ENCODE data around the gene PMFBP1. TPM values are rescaled to one million over a fixed set of nuclear protein-coding genes. Genes with fewer than 3 reads are reported as not detected.

PMFBP1 gene
- total RNA-seq, 4 donors from 2014 or later = not detected

- in situ Hi-C loops (cut with MboI; ENCODE audit: low sequenced_read_pairs in 4 of 4) (no loop called here), intact Hi-C loops (cut with DNase I; ENCODE audit: low total_unique reads) (no loop called here)
- DNase-seq = no peak
- Histone ChIP-seq H3K4me3 (no peak overlapping the region), H3K9me3 (no peaks in the 10 kb centered on the region), H3K4me1 (no peaks in the 10 kb centered on the region), H3K27ac (no peak overlapping the region), H3K36me3 (no peaks in the 10 kb centered on the region), H3K27me3 (no peaks in the 10 kb centered on the region)
- TF ChIP-seq CTCF (IDR thresholded peaks at IDR 0.05 in 4 of 5, conservative IDR thresholded peaks at IDR 0.05 in 1 of 5) = no peak
- no peak for TF ChIP-seq POLR2A (IDR thresholded peaks at IDR 0.05)
- no peak for ATAC-seq
Observed at GRCh38 chr16:72179204-72179970, 7.4 kb upstream of the PMFBP1 start.

- ATAC-seq = no peak
- H3K4me3 ChIP-seq = no peak overlapping the region
- no peaks in the 10 kb centered on the region for H3K4me1 ChIP-seq
- no peaks in the 10 kb centered on the region for H3K36me3 ChIP-seq
- no peaks in the 10 kb centered on the region for H3K27me3 ChIP-seq
- TF ChIP-seq POLR2A (IDR thresholded peaks at IDR 0.05) = no peak
- TF ChIP-seq CTCF (IDR thresholded peaks at IDR 0.05 in 4 of 5, conservative IDR thresholded peaks at IDR 0.05 in 1 of 5) = no peak
- H3K9me3 ChIP-seq = no peaks in the 10 kb centered on the region
- no peak for DNase-seq
- intact Hi-C loops (cut with DNase I; ENCODE audit: low total_unique reads) = no loop called here
- H3K27ac ChIP-seq = no peak overlapping the region
- in situ Hi-C loops (cut with MboI; ENCODE audit: low sequenced_read_pairs in 4 of 4) = no loop called here
Observed at GRCh38 chr16:72174726-72175125, 2.8 kb upstream of the PMFBP1 start.

GRCh38 chr16:72173997-72174396 is 2.0 kb upstream of the PMFBP1 start:
- H3K9me3 ChIP-seq = no peaks in the 10 kb centered on the region
- no peaks in the 10 kb centered on the region for H3K27me3 ChIP-seq
- no peaks in the 10 kb centered on the region for H3K36me3 ChIP-seq
- no peak overlapping the region for H3K4me3 ChIP-seq
- intact Hi-C loops (cut with DNase I; ENCODE audit: low total_unique reads) = no loop called here
- in situ Hi-C loops (cut with MboI; ENCODE audit: low sequenced_read_pairs in 4 of 4) = no loop called here
- no peak for DNase-seq
- no peak for ATAC-seq
- no peak overlapping the region for H3K27ac ChIP-seq
- no peaks in the 10 kb centered on the region for H3K4me1 ChIP-seq
- no peak for TF ChIP-seq CTCF (IDR thresholded peaks at IDR 0.05 in 4 of 5, conservative IDR thresholded peaks at IDR 0.05 in 1 of 5)
- TF ChIP-seq POLR2A (IDR thresholded peaks at IDR 0.05) = no peak

- TF ChIP-seq POLR2A (IDR thresholded peaks at IDR 0.05) = no peak
- no peak for TF ChIP-seq CTCF (IDR thresholded peaks at IDR 0.05 in 4 of 5, conservative IDR thresholded peaks at IDR 0.05 in 1 of 5)
- Histone ChIP-seq H3K4me1 (no peaks in the 10 kb centered on the region), H3K27ac (no peak overlapping the region), H3K27me3 (no peaks in the 10 kb centered on the region), H3K4me3 (no peak overlapping the region), H3K36me3 (no peaks in the 10 kb centered on the region), H3K9me3 (no peaks in the 10 kb centered on the region)
- in situ Hi-C loops (cut with MboI; ENCODE audit: low sequenced_read_pairs in 4 of 4) = no loop called here
- no peak for ATAC-seq
- intact Hi-C loops (cut with DNase I; ENCODE audit: low total_unique reads) = no loop called here
- DNase-seq = no peak
Observed at GRCh38 chr16:72171236-72171635, 719 bp downstream of the PMFBP1 start.

GRCh38 chr16:72169708-72170107 is 2.2 kb downstream of the PMFBP1 start:
- Histone ChIP-seq H3K4me1 (no peaks in the 10 kb centered on the region), H3K4me3 (no peak overlapping the region)
- intact Hi-C loops (cut with DNase I; ENCODE audit: low total_unique reads) = no loop called here

More at GRCh38 chr16:72169708-72170107, 2.2 kb downstream of the PMFBP1 start:
- DNase-seq (no peak), ATAC-seq (no peak)
- no peaks in the 10 kb centered on the region for H3K27me3 ChIP-seq
- H3K9me3 ChIP-seq = no peaks in the 10 kb centered on the region
- H3K36me3 ChIP-seq = no peaks in the 10 kb centered on the region
- no peak overlapping the region for H3K27ac ChIP-seq
- in situ Hi-C loops (cut with MboI; ENCODE audit: low sequenced_read_pairs in 4 of 4) = no loop called here
- no peak for TF ChIP-seq CTCF (IDR thresholded peaks at IDR 0.05 in 4 of 5, conservative IDR thresholded peaks at IDR 0.05 in 1 of 5)
- no peak for TF ChIP-seq POLR2A (IDR thresholded peaks at IDR 0.05)
